Activated T-cell treated with anti-CD3 and anti-CD28 coated beads for 4 hours (primary cell): ENCODE data around the gene CAST.

Experiments used
- DNase-seq: peaks from one replicate; pipeline ENCODE4 v3.0.0-alpha.2; 2020

Gene CAST

GRCh38 chr5:96648593-96648992 lies 13.6 kb upstream of the CAST start:
- DNase-seq = no peak

DNA sequence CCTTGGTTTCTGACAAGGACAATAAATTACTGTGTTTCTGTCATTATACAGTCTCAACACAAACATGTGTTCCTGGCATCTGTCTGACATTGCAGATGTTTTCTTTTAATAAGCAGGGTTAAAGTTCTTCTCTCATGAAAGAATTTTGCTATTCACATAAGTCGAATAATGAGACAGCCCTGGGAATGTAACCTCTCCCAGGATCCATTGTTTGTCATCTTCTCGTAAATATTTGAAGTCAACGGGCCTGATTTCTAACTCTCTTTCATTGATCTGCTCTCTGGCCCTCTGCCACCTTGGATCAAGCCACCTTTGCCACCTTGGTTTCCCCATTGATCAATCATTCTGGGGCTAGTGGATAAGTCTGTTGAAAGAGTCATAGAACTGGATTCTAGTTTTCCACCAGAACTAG lies 12.9 kb upstream of the CAST start:
- no peak for DNase-seq

- DNase-seq = no peak
These were observed 12.3 kb upstream of the CAST start for GRCh38 chr5:96649681-96650540.

- DNase-seq = no peak
These were observed 11.1 kb upstream of the CAST start for GRCh38 chr5:96651047-96651446.

DNA sequence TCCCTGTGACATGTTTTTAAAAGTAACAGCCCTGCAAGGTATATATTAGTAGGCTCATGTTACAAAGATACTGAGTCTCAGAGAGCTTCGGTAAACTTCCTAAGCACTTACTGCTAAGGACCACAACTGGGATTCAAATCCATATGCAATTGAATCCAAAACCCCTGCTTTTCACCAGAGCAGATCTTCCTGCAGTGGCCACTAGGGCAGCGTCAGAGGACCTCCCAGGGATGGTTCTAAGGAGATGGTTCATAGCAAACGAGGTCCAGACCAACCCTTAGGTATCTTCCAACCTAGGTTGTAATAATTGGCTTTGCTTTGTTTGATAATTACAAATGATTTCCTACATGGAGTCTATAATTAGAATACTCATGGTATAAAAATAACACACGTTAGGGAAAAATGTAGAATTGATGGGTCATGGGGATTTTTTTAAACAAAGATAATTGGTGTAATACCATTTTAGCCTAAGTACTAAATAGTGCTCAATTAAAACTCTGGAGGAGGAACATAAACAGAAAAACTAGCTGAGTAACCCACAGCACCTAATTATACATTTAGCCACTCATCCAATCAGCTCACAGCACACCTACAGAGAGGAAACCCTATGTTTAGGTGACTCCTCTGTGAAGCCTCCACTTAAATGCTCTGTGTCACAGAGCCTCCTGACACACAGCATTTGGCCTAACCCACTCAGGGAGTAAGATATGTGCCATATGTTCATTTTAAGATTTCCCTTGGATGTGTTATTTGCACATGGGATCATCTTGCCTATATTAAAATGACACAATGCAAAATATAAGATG lies 10.0 kb upstream of the CAST start:
- DNase-seq = no peak

- no peak for DNase-seq
These were observed 9.3 kb upstream of the CAST start for GRCh38 chr5:96652769-96653454.

DNA sequence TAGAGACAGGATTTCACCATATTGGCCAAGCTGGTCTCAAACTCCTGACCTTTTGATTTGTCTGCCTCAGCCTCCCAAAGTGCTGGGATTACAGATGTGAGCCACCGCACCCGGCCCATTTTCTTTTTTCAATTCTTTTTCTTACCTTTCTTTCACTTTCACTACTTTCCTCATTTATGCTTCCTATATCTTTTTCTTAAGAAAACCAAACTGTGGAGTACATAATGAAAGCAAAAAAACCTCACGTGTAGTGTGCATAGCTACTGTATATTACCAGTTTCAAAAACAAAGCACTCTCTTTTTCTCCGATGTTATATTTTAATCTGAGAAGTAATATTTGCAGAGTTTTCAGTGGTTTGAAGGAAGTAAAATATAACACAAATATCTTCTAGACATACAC lies 8.0 kb upstream of the CAST start:
- DNase-seq = no peak

DNA sequence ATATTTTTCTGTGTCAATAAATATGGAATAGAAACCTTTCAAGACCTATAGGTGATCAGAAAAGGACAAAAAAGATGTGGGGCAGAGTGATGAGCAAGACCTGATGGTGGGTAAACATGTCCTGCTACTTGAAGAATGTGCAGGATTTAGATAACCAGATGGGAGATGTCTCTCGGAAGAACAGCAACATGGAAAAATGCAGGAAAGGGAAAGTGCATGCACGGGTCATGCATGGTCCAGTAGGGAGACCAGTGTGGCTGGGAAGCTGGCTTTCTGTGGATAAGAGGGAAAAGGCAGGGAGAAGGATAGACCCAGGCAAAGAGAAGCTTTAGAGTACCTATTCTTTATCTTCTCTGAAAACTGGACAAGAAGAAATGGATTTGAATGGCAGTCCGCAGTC lies 7.1 kb upstream of the CAST start:
- DNase-seq = no peak

DNA sequence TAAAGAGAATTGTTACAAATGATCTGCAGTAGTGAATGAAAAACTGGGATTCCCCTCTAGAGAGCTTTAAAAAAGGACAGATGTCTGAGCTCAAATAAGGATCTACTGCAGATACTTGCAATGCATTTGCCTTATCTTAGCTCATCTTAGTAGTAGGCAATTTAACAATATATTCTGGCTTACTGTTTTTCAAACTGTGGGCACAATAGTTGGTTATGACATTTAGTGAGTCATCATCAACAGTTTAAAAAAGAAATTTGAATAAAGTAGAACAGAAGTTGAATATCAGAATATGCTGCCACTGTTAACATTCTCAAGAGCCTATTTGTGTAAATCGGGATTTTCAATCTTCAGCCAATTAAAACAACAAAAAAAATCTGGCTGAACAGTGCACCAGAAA lies 6.7 kb upstream of the CAST start:
- no peak for DNase-seq

GRCh38 chr5:96657068-96657467 lies 5.1 kb upstream of the CAST start:
- peak; percentile 24 for DNase-seq

DNA sequence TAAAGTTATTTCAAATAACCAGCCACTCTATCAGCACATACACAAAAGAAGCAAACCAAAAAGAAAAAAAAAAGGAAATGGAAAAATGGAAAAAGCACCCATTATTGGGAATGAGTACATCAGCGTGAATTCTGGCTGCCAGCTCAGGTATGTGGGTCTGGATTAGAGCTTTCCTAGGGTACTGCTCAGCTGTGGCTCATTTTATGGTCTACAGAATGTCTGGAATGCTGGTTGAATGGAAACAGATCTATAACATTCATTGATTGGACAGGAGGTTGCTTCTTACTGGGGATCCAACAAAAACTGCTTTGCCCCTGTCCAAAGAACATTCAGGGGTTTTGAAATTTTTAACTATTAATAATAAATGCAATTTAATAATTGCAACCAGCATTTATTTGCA lies 3.9 kb upstream of the CAST start:
- DNase-seq = no peak

DNA sequence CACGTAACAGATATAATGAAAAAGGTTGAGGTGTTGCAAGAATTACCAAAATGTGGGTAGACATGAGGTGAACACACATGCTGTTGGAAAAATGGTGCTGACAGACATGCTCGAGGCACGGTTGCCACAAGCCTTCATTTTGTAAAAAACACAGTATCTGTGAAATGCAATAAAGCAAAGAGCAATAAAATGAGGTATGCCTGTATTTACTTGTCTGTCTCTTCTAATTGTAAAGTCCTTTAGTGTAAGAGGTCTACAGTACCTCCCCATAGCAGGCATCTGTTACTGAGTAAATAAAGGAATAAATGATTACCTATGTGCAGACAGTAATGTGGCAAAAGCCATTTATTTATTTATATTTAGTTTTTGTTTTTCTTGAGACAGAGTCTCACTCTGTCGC lies 3.0 kb upstream of the CAST start:
- no peak for DNase-seq

DNA sequence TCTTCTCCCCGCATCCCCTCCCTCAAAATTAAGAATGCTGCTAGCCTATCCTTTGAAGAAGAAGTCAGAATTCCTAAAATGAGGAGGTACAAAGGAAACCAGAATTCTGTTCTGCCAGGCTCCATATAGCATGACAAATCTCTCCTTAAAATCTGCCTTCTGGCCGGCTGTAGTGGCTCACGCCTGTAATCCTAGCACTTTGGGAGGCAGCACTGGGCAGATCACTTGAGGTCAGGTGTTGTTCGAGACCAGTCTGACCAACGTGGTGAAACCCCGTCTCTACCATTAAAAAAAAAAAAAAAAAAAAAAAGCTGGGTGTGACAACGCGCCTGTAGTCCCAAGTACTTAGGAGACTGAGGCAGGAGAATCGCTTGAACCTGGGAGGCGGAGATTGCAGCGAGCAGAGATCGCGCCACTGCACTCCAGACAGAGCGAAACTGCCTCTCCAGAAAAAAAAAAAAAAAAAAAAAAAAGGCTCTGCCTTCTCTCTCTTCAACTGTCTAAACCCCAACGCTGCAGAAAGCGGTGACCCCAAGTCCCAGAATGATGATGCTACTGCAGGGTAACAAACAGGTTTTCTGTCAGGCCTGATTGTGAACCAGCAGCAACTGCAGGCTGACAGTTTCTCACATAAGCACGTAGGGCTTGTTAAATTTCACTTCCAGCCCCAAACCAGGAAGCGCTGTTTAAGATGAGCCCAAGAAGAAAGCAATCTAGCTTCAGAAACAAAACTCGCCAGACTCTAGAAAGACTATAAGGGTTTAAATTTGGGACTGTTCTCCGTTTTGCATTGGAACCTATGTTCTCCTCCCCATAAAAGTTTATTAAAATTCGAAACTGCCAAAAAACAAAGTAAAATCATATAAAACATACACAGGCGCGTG lies 963 bp upstream of the CAST start:
- peak; percentile 16 for DNase-seq

DNA sequence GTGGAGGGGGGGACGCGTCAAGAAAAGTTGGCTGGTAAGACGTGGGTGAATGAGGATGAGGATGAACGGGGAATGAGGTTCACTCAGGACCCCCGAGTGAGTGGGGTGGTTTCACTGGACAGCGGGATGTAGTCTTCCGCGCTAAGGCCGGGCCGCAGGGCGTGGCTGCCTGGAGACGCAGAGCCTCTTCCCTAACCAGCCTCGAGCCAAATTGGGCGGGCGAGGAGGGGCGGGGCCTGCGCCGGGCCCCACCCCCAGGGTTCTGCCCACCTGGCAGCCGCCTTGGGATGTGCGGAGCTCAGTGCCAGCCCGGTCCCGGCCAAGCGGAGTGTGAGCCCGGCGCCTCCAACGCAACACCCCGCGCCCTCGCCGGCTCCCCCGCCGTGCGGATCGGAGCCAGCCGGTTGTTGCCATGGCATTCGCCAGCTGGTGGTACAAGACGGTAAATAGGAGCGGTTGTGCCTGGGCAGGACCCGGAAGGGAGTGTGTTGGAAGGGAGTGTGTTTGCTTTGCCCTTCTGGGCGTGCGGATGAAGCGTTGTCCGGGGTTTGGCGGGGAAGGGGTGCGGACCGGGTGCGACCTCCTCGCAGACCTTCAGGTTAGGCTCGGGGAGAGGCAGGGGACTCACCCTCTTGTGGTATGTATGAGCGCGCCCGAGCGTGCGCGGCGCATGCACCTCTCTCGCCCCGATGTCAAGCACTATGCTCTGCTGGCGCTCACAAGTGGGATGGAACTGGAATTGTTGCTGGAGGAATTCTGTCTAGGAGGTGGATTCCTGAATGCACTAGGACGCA lies 746 bp downstream of the CAST start:
- peak; percentile 77 for DNase-seq

DNA sequence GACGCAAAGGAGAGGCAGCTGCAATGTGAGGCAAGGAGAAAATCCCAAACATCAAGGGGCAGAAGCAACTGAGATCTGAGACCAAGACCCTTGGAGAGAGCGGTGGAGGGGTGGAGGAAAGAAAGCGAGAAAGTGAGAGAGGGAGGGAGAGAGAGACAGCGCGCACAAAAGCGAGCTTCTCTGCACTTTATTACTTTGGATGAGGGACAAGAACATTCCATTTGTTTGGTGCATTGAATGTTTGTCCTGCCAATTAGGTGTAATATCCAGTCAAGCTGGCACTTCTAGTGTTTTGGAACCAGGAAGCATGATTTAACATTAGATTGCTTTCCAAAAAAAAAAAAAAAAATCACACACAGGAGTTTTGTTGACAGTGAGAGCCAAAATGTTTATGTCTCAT lies 1.4 kb downstream of the CAST start:
- no peak for DNase-seq

- no peak for DNase-seq
These were observed 2.5 kb downstream of the CAST start for GRCh38 chr5:96664669-96665068.

- DNase-seq = no peak
These were observed 6.5 kb downstream of the CAST start for GRCh38 chr5:96668725-96669124.

GRCh38 chr5:96669909-96670308 lies 7.7 kb downstream of the CAST start:
- no peak for DNase-seq

DNA sequence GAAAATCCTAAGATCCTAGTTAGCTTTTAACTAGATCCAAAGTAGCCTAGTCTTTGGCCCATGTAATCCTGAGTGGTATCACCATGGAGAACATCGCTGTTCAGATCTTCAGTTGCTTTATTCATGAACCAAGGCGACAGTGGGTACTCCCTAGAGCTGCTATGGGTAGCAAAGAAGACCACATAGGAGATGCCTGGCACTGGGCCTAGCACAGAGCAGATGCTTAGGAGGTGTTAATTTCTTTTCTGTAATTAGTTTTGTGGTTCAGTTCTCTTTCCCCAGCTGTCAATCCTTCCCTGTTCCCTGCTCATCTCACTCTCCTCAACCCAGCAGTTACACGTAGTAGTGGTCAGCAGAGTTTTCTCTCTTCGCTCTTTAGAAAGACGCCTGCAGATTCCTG lies 9.3 kb downstream of the CAST start:
- no peak for DNase-seq

DNA sequence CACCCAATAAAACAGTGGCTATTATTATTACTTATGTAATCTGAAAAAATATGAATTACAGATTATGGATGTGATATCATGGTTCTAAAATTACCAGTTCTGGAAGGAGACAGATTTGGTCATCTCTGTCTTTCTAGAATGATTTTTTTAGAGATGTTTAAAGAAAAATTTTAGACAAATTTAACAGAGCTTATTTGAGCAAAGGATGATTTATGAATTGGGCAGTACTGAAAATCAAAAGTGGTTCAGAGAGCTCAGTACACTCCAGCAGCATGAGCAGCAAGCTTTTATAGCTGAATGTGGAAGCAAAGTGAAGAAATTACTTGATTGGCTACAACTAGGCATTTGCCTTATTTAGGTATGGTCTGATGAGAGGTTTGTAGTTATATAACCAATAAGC lies 11.0 kb downstream of the CAST start:
- DNase-seq = no peak

- no peak for DNase-seq
These were observed 13.7 kb downstream of the CAST start for GRCh38 chr5:96675882-96676281.

GRCh38 chr5:96677496-96677895 lies 15.3 kb downstream of the CAST start:
- no peak for DNase-seq
